Skeletal muscle satellite cell (primary cell): ENCODE data around the gene BAZ1A. TPM values are rescaled to one million over a fixed set of nuclear protein-coding genes. Genes with fewer than 3 reads are reported as not detected.

ENCODE experiments used
- H3K27me3 ChIP-seq: 2 replicates; pipeline ENCODE4 v1.7.0; 2013; ENCODE audit warnings: low read length; ENCODE audit not compliant: control insufficient read depth, insufficient read depth
- H3K36me3 ChIP-seq: 2 replicates; pipeline ENCODE4 v1.7.0; 2013; ENCODE audit warnings: mild to moderate bottlenecking, control low read depth, low read length; ENCODE audit not compliant: insufficient read depth
- H3K4me1 ChIP-seq: 2 replicates; pipeline ENCODE4 v1.7.0; 2013; ENCODE audit warnings: low read length; ENCODE audit not compliant: control insufficient read depth, insufficient read depth
- H3K4me2 ChIP-seq: 2 replicates; pipeline ENCODE4 v1.7.0; 2013; ENCODE audit warnings: mild to moderate bottlenecking, low read length
- H3K4me3 ChIP-seq: 2 replicates; pipeline ENCODE4 v1.7.0; 2013; ENCODE audit warnings: low read length
- H3K9ac ChIP-seq: 2 replicates; pipeline ENCODE4 v1.7.0; 2013; ENCODE audit warnings: mild to moderate bottlenecking, low read depth, low read length, moderate library complexity
- H3K9me3 ChIP-seq: replicated peaks from 2 replicates; pipeline ENCODE4 v1.7.0; 2013; ENCODE audit warnings: mild to moderate bottlenecking, control low read depth, low read length
- small RNA-seq: library from RNA; depleted of rRNA; stranded (forward); fragments of <200 nt; gene quantifications from one replicate; pipeline ENCODE3, GENCODE V24; 2012

BAZ1A gene

DNA sequence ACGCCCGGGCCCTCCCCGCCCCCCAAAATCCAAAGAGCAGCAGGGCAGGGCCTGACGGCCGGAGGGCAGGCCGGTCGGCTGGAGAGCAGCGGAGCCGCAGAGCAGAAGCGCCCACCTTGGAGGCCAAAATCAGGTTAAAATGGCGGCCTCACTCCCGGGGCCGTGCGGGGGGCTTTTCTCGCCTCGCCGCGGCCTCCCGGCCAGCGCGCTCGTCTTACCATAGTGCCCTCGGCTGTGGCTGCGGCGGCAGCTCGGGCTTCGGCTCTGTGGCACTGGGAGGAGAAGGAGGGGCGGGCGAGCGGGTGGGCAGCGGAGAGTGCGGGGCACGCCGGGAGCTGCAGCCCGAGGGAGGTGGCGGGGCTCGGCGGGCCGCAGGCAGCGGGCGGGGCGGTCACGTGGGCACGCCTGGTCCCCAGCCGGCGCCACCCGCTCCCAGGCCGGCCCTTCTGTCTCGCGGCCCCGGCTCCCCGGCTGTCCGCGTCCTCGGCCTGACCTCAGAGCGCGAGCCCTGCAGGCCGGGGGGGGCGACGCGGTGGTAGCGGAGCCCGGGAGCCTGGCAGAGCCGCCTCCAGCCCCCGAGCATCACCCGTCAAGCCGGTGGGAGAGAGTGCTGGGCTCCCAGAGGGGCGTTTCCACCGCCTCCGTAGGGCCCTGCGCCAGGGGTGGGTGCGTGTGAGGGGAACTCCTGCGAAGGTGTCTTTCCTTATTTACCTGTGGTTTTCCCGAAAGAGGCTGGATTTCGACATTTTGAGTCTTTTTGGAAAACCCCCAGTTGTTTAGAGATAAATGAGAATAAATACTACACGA lies 160.6 kb downstream of the BAZ1A start, which contains the start of gene CFL2:
CFL2 (minus strand) TSS at position 274 of the 807 bp plus-strand sequence; CDS start at position 221, 53 bp downstream.
- Histone ChIP-seq H3K9me3 (no peaks in the 10 kb centered on the region), H3K27me3 (no peaks in the 10 kb centered on the region), H3K4me3 (peak within 1 kb of the TSS; percentile 90), H3K9ac (peak within 1 kb of the TSS; percentile 97), H3K36me3 (peaks cover 9% of the 10 kb centered on the region), H3K4me2 (peak within 1 kb of the TSS; percentile 91), H3K4me1 (peaks cover 47% of the 10 kb centered on the region)

DNA sequence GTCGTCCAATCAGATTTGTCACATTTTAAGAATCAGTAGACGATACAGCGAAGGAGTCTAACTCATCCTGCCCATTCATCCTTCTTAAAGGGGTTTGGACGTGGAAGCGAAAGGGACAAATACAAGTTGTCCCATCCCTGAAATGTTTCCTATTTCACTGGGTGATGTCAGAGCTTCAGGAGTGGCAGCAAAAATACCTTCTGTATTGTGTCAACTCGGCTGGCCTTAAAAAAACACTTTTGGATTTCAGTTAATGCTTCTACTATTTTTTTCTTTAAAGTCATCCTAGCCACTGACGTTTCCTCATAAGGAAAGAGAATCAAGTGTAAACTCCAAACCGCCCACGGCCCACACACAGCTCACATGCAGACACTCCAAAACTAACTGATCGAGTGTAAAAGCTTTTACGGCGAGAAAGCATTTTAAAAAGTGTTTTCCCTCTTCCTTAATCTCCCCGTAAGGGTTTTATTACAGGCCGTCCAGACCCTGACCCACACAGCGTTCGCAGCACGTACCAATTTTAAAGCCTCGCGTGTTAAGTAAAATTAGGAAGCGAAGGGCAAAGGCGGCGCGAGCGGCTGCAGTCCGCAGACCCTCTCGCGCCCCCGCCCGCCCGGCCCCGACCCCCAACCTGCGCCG lies 161.4 kb downstream of the BAZ1A start:
- Histone ChIP-seq H3K4me3 (peak overlapping the region; percentile 90), H3K9me3 (no peaks in the 10 kb centered on the region), H3K27me3 (no peaks in the 10 kb centered on the region), H3K9ac (peak overlapping the region; percentile 97), H3K36me3 (peaks cover 9% of the 10 kb centered on the region), H3K4me1 (peaks cover 51% of the 10 kb centered on the region), H3K4me2 (peak overlapping the region; percentile 91)

DNA sequence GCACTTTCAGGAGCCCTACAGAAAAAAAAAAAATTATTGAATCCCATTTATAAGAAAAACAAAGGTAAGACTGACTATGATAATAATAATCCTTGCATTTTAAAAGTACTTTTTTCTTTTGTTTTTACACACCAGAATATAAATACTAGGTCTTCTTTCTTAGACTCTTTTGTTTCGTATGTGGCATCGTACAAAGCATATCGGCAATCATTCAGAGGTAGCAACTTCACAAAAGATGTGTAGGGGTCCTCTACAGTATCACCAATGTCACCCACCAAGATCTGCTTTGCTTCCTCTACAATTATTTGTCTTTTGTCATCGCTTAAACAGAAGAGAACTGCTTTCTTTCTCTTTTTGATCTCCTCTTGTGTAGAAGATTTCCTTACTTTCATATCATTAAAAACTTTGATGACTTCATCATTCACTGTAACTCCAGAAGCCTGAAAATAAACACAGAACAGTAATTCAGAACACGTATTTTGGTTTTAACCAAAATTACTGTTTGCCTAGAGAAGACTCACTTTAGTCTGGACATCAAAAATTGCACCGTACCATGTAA lies 162.0 kb downstream of the BAZ1A start:
- H3K4me1 ChIP-seq: peaks cover 49% of the 10 kb centered on the region
- no peaks in the 10 kb centered on the region for H3K27me3 ChIP-seq
- peak overlapping the region; percentile 90 for H3K4me3 ChIP-seq
- H3K9ac ChIP-seq: peak overlapping the region; percentile 97
- H3K36me3 ChIP-seq: peaks cover 9% of the 10 kb centered on the region
- no peaks in the 10 kb centered on the region for H3K9me3 ChIP-seq
- peak overlapping the region; percentile 91 for H3K4me2 ChIP-seq

DNA sequence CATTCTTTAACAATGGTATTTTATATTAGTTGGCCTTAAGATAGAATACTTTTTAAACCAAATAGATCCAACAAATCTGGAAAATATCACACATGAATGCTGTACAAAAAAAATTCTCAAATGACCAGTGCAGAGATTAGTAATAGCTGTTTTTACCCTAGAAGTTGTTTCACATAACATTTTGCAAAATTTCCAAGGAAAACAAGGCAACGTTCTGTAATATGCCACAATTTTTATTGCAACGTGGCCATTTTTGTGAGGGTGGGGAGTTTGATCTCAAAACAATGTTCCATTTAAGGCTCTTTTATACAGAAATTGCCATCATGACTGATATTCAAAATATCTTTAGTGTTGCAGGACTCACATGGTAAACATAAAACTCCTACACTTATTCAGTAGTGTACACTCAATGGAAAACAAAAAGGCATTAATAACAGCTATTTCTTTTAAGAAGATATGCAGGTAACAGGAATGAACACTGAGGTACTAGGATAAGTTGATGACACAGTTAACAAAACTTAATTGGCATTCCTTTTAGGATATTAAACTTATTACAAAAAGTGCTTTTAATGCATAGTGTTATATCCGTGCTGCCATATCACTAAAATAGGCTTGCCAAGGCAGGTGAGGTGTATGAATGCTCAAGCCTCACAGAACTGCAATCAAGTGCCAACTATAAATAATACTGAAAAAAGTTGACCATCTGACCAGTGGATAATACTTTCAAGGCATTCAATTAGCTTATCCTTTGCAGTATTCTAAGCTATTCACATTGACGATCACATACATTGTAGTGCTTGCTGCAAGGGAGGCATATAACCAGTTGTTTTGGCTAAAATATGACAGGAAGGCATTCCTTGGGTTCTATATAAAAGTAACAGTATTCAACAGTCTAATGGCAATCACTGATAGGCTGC lies 163.1 kb downstream of the BAZ1A start:
- Histone ChIP-seq H3K4me2 (peak overlapping the region; percentile 91), H3K4me1 (peaks cover 46% of the 10 kb centered on the region), H3K36me3 (peaks cover 9% of the 10 kb centered on the region), H3K27me3 (no peaks in the 10 kb centered on the region), H3K4me3 (peak overlapping the region; percentile 90), H3K9me3 (no peaks in the 10 kb centered on the region), H3K9ac (peak overlapping the region; percentile 97)

DNA sequence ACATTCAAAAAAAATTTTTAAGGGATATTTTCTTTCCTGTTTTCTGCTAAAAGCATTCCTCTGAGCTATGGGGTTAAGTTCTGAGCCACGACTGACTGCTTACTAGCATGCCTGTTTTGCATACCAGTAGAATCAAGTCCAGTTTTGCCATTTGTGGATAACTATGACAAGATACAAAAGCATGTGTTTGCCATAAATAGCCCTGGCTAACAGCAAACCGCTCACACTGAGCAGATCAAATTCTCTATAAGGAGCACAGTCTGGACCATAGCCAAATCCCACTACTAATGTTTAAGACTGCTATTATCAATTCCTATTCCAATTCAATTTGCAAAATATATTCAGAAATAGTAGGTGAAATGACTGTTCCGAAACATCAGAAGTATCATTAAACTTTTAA lies 164.0 kb downstream of the BAZ1A start:
- peak overlapping the region; percentile 90 for H3K4me3 ChIP-seq
- peak overlapping the region; percentile 91 for H3K4me2 ChIP-seq
- H3K4me1 ChIP-seq: peaks cover 46% of the 10 kb centered on the region
- H3K36me3 ChIP-seq: peaks cover 9% of the 10 kb centered on the region
- peak overlapping the region; percentile 97 for H3K9ac ChIP-seq
- H3K27me3 ChIP-seq: no peaks in the 10 kb centered on the region
- H3K9me3 ChIP-seq: no peaks in the 10 kb centered on the region

DNA sequence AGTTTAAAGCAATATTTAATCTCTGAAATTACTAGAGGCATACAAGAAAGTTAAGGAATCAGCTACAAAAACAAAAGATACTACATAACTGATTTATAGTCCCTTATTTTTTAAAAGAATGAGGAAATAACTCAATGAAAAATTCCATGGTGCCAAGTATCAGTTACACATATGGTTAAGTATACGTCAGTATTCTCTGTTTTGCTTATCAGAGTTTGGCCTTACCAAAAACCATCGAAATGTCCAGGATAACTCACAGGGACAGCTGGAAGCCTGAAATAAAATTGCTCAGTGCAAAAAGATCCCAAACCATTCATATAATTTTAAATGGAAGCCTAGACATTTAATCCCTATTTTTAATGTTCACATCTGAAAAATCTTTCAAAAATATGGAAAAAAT lies 164.4 kb downstream of the BAZ1A start:
- no peaks in the 10 kb centered on the region for H3K27me3 ChIP-seq
- peak overlapping the region; percentile 91 for H3K4me2 ChIP-seq
- H3K9ac ChIP-seq: peak overlapping the region; percentile 97
- H3K36me3 ChIP-seq: peaks cover 9% of the 10 kb centered on the region
- peaks cover 46% of the 10 kb centered on the region for H3K4me1 ChIP-seq
- no peak overlapping the region for H3K4me3 ChIP-seq
- H3K9me3 ChIP-seq: no peaks in the 10 kb centered on the region

DNA sequence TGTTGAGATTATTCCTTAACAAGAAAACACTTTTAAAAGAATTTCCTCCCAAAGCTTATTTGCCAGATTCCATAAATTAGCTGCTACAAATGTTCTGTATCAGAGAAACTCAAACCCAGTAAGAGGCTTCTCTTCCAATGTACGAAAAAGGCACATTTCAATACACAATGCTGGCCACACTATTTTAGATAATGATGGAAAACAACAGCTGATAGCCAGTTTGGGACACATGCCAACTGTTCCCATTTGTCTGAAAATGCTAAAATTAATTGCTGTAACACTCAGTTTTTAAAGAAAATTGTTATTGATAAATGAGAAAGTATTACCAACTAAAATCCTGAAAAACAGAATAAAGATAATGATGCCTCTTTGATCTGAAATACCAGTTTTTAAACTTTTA lies 165.2 kb downstream of the BAZ1A start:
- Histone ChIP-seq H3K4me2 (peak overlapping the region; percentile 91), H3K9ac (peak overlapping the region; percentile 97), H3K36me3 (peaks cover 9% of the 10 kb centered on the region), H3K9me3 (no peaks in the 10 kb centered on the region), H3K27me3 (no peaks in the 10 kb centered on the region), H3K4me3 (peak overlapping the region; percentile 0), H3K4me1 (peaks cover 43% of the 10 kb centered on the region)

DNA sequence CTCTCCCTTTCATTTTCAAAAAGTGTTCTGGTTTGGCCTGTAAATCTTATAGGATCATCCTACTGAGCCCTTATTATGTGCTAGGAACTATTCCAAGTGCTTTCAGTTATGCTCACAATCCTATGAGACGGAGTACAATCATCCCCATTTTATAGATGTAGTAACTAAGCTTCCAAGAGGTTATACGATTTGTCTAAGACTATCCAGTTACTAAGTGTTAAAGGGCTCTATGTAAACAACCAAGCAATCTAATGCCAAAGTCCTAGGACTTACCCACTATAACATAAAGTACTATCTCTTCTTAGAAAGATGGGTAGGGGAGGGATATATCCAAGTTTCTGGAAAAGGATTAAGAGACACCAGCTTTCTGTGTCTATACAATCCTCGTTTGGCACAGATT lies 167.4 kb downstream of the BAZ1A start:
- Histone ChIP-seq H3K36me3 (peaks cover 8% of the 10 kb centered on the region), H3K9ac (no peak overlapping the region), H3K4me1 (peaks cover 40% of the 10 kb centered on the region), H3K9me3 (no peaks in the 10 kb centered on the region), H3K4me2 (no peak overlapping the region), H3K27me3 (no peaks in the 10 kb centered on the region), H3K4me3 (no peak overlapping the region)

Small RNA genes within 50 kb of the gene (small RNA-seq; reads per million reads assigned to genes)
- gene AL121603.1 (not detected), gene RNU7-41P (not detected)
